HG02678 (cell line): ENCODE measurements around the gene CCN2.

ENCODE experiments used
- ATAC-seq: cut with Tn5 transposase; IDR thresholded peaks from one replicate; pipeline ENCODE4 v1.9.1; 2021; ENCODE audit warnings: mild to moderate bottlenecking, moderate library complexity; ENCODE audit not compliant: unreplicated experiment

The CCN2 gene, protein sequence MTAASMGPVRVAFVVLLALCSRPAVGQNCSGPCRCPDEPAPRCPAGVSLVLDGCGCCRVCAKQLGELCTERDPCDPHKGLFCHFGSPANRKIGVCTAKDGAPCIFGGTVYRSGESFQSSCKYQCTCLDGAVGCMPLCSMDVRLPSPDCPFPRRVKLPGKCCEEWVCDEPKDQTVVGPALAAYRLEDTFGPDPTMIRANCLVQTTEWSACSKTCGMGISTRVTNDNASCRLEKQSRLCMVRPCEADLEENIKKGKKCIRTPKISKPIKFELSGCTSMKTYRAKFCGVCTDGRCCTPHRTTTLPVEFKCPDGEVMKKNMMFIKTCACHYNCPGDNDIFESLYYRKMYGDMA

DNA sequence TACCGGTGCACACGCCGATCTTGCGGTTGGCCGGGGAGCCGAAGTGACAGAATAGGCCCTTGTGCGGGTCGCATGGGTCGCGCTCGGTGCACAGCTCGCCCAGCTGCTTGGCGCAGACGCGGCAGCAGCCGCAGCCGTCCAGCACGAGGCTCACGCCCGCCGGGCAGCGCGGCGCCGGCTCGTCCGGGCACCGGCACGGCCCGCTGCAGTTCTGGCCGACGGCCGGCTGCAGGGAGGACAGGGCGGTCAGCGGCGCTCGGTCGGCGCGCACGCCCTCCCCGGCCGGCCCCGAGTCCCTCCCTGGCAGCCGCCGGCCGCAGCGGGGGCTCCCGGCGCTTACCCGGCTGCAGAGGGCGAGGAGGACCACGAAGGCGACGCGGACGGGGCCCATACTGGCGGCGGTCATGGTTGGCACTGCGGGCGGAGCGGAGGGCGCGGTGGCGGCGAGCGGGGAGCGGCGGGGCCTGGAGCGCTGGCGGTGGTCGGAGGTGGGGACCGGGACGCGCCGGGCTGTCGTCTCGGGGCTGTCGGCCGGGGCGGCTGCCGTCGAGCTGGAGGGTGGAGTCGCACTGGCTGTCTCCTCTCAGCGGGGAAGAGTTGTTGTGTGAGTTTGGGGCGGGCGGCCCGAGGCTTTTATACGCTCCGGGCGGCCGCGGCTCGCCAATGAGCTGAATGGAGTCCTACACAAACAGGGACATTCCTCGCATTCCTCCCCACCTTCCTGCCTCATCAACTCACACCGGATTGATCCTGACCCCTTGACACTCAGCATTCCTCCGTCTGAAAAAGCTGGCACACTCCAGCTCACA lies at the start of gene CCN2:
Gene CCN2, minus strand, starts transcription at position 606 of the 809 bp plus-strand sequence. Its CDS starts 200 bp downstream, at position 406.
- ATAC-seq, result peak; percentile 37

DNA sequence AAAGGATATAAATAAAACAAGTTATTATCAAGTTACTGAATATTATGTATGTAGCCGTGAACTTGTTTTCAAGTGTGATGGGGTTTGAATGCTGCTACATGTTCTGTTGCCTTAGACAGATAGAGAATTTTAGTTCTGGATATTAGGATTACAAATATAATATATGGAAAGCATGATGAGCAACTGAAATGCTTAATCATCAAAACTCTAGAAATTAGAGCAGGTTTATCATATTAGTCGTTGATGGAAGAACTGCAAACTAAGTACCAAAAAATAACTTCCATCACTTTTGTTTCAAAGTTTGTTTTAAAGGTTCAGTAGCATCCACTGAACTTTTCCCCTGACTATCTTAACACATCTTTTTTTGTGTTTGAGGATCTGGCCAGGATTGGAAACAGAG lies 49.1 kb upstream of the CCN2 start:
- no peak for ATAC-seq

DNA sequence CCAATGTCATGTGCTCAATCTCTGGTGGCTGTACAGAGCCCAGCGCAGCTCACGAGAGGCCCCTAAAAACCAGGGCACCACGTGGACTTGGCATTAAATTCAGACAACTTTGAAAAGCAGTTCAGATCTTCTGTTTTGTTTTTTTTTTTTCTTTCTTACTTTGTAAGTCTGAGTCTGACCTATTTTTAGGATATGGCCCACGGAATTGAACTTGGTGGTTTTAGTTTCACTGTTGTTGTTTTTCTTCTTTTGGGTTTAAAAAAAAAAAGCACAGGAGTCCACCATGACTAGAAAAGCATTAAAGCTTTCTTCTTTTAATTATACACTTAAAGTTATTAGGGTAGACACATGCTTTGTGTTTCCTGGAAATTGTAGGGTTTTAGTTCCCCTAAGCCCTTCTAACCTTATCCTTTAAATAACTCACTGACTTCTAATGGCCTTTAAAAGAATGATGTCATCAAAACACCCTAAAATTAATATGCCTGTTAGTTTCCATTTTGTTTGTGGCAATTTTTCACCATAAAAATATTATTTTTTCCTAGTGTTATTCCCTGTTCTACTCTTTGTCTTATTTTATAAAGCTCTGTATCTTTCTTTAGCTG lies 48.5 kb upstream of the CCN2 start:
- peak; percentile 73 for ATAC-seq

DNA sequence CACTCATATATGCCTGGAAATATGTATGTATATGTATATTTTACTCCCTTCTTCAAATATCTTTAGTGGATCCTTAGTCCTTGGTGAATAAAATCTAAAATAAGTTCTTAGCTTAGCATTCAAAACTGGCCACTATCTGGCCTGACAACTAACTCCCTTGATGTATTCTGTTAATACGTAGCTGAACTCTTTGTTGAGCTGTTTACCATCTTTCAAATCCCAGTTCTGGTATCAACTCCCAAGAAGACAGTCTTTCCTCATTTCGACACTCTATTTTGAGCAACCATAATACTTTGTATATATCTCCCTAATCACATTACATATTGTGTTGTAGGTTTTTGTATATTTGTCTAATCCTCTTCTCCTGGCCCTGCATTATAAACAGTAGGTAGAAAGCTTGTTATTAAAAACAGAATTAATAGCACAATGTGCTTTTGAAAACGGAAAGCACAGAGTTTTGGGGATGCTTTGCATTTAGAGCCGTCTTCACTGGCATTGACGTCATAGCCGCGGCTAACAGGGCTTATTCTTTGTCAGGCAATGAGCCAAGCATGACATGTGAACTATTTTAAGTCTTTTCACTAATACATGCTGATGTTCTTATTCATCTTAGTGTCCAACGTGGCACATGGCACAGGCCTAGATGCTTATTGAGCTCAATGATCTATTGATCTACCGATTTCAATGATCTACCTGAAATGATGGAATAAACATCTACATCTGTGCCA lies 47.2 kb upstream of the CCN2 start:
- ATAC-seq, result no peak

DNA sequence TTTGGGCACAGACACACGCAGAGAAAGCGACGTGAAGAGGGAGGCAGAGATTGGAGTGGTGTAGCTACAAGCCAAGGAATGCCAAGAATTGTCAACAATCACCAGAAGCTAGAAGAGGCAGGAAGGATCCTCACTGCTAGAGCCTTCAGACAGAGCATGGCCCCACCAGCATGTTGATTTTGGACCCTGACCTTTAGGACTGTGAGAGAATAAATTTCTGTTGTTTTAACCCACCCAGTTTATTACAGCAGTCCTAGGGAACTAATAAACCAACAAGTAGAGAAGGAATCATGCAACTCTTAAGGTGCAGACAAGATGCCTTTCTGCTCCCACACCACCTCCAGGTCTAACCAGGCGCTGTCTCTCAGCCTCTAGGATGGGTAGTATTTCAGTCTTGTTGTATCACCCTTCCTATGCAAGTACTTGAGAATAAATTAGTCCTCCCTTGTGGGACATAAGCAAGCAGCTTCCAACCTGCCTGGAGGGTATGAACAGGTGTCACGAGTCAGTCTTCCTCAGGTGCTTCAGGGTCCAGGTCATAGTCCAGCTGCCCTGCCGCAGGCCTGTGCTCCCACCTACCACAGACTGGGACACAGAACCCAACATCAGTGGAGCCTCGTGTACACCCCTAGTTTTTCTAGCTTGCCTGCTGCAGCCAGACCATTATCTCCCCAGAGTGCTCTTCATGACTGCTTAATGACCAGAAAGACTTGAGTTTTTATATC lies 46.4 kb upstream of the CCN2 start:
- ATAC-seq, result no peak

DNA sequence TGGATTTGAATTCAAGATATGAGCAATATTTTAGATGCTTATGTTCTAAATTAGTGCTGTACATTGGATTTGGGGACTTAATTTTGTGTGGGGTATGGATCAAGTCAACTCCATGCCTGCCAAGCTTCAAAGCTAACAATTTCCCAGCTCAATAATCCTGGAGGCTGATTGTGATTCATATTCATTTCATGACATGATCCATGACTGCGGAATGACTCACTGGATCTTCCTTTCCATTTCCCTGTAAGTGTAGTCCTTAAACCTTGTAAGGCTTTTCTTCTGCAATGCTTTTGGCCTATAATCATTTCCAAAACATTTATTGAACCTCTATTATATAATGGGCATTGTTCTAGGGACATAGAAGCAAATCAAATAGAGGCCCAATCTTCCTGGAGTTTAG lies 44.7 kb upstream of the CCN2 start:
- ATAC-seq, result no peak

DNA sequence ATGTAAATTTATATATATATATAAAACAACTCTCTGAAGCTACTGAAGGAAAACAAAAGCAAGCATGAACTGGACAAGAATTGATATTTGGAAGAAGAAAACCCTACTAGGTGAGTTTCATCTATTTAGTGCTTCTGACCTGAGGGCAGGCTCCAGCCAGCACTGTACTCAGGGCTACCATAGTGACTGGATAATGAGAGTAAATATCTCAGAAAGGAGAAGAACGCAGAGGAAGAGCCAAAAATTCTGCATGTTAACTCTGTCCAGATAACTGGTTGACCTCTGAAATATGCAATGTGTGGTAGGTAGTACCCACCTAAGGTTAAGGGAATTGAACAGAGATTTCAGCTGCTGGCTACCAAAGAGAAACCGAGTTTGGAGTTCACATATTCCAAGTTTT lies 41.4 kb upstream of the CCN2 start:
- ATAC-seq, result no peak

DNA sequence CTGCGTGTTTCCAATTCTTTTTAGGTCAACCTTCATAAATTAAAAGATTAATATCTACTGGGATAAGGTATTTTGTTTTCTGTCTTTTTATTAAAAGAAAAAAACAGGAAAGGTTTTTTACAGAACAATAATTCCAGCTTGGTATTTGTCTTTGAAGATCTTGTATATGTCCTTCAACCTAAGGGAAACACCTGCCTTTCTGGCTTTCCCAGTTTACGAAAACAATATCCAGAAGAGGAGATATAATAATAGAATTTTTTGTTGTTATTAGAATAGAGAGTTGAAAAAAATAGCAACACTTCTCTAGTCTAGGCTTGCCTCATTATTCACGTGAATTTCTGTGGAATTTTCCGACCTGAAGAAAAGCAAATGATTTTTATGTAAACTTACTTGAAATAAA lies 37.9 kb upstream of the CCN2 start:
- ATAC-seq, result no peak

DNA sequence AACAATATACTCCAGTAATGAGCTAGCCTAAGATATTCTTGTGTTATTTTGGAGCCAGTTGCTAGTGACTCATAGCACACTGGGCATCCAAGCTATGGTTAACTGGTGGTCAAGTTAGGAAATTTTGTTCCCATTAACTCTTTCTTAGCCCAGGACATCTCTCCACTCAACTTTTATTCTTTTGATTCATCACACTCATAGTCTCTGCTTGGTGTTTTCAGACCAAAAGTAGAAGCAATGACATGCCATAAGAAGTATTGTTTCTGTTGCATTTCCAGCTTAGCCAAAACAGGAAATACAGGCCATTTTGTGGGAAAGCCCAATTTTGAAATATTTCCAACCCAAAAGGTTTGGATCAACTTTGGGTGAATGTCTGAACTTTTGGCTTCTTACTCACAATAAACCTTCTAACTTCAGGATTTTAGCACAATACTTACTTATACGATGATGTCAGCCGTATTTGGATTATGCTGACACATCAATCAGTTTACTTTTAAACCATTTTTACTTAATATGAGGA lies 31.6 kb upstream of the CCN2 start:
- no peak for ATAC-seq

DNA sequence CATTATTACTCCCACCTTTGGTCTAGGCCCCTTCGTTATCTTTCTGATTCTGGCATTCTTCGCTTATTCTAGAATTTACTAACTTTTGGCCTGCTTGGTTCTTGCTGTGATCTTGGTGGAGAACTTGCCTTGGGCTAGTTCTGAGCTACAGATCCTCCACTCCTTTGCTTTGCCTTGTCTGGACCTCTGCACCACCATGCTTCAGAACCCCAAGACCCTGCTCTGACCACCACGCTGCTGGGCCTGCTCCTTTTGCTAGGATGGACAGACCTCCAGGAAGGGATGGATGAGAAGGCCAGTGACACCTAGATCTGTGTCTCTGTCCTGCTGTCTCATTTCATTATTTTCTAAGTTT lies 30.4 kb upstream of the CCN2 start:
- no peak for ATAC-seq

DNA sequence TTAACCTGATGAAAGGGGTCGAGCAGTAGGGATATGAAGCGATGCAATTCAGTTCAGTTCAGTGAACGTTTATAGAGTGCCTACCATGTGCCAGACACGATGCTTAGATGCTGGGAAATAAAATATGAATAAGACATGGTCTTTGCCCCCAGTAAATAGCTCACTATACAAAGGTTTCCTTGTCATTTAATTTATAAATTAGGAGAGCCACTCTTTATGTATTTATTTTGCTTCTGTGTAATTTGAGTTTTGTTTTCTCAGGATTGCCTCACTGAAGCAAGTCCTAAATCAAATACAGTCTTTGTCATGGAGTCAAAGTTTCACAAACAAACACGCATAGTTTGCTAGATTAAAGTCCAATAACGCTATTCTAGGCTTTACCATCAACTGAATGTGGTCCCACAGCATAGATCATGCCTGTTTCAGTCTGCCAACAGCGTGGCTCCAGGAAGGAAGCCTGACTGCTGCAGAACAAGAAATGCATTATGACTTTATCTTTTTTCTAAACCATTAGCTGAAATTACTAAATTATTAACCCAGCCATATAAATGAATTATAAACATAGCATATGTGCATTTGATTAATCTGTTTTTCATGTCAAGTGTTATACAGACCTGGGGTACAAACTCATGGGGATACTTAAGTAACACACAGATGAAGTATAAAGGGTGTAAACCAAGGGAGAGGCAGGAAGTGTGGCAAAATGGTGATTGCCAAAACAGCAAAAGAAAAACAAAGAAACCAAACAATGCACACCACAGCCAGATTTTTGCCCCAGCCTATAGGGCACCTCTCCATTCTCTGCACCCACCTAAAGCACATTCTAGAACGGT lies 29.8 kb upstream of the CCN2 start:
- no peak for ATAC-seq

DNA sequence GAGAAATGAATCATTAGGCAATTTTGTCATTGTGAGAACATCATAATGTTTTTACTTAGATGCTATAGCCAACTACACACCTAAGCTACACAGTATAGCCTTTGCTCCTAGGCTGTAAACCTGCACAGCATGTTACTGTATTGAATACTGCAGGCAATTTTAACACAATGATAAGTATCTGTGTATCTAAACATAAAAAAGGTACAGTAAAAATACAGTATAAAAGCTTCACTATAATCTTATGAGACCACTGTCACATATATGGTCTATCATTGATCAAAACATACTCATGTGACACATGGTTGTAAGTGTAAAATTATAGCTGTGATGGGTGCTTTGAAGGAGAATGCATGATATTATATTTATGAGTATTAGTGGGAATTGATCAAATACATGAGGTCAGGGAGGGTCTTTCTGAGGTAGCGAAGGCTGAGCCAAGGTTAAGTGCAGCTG lies 29.2 kb upstream of the CCN2 start:
- no peak for ATAC-seq

DNA sequence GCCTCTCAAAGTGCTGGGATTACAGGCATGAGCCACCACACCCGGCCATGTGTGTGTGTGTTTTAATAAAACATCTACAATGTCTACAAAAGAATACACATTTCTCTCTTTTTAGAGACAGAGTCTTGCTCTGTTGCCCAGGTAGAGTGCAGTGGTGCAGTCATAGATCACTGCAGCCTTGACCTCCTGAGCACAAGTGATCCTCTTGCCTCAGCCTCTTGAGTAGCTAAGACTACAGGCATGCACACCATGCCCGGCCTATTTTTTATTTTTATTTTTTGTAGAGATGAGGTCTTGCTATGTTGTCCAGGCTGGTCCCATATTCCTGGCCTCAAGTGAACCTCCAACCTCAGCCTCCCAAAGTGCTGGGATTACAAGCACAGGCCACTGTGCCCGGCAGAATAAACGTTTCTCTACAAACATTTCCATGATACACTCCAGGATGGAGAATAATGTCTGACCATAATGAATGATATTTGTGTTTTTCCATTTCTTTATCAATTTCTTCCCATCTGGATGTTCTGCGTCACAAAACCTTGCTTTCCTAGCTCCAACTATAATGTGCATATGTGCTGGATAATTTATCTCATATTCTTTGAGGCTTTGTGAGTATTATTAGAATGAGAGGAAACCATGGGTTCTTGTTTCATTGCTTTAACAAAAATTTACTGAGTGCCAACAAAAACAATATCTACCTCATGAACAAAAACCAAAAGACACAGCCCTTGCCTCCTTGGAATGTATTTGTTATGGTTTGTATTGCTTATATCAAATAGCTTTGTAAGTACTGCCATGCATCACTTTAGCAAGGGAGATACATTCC lies 28.6 kb upstream of the CCN2 start:
- no peak for ATAC-seq

DNA sequence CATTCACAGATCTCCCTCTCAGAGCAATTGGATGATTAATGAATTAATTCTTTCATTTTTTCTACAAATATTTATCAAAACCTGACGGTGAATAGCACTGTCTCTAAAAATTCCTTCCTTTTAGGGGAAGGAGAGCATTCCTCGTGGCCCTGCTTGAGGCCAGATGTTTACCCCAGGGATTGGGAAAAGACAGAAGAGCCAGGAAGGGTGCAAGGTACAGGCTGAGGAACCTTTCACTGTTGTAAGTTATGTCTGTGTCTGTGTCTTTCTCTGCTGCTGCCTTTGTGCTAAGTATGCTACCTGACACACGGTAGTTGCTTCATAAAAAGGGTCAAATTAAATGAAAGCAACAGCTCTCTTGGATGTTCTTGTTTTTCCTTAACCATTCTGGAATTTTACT lies 27.4 kb upstream of the CCN2 start:
- no peak for ATAC-seq

DNA sequence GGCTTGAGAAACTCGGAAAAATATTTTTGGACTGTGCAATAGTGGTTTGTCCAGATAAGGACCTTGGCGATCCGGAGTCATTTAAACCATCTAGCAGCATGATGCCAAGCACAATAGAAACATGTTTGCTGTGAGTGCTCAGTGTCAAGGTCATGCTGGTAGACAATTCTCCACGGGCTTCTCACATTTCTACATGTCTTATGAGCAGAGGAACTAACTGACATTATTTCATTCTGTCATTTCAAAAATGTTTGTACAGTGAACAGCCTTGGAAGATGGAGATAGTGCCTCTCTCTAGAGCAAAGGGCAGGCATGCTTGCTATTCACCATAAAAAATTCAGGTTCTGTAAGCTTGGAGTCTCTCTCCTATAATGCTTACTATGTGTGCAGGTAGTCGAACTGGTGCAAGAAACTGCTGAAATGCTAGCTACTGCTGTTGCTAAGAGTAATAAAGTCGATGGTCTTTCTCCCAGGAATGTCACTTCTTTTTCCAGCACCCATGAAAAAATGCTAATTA lies 25.4 kb upstream of the CCN2 start:
- no peak for ATAC-seq

DNA sequence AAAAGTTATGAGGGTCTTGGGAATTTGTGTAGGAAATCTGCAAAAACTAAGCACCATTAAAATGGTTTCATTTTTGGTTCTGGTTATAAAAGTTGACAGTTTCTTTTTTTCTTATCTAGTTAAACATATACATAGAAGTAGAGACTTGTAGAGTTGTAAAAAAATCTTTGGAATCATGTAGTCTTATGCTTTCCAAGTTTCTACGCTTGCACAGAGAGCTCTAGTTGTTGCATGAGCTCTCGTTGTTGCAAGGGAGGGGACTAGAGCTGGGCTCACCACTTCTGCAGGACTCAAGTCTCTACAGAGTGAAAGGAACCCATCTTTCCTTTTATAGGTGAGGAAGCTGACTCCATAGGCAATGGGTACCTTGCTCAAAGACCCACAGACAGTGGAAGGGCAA lies 21.6 kb upstream of the CCN2 start:
- no peak for ATAC-seq

DNA sequence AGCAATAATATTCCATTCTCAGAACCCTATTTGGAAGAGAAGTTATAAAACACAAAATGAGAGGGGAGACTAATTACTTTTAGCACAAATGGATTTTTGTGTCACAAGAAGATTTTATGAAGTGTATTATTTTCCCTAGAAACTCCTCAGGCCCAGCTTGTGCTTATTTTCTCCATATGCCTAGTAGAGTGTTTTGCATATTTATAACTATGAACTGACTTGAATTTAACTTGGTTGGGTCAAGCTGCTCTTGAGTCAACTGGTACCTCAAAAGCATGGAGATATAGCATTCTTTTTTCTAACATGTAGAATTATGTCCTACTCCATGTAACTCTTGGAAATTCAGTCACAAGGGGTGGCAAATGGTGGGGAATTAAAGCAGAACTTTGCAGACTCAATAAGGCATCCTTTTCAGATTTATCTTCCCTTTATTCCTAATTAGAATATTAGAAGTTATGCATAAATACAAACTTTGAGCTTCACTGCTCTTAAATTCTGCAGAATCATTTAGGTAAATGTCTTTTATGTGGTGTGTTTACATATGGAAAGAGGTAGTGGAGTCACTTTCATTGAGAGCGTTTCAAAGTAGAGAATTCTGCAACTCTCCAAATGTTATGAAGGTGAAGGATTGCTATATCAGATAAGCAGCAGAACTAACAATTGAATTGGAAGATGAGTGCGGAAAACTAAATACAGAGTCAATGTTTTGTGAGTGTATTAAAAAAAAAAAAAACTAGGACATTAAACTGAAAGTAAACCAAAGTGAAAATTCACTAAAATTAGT lies 19.1 kb upstream of the CCN2 start:
- no peak for ATAC-seq

DNA sequence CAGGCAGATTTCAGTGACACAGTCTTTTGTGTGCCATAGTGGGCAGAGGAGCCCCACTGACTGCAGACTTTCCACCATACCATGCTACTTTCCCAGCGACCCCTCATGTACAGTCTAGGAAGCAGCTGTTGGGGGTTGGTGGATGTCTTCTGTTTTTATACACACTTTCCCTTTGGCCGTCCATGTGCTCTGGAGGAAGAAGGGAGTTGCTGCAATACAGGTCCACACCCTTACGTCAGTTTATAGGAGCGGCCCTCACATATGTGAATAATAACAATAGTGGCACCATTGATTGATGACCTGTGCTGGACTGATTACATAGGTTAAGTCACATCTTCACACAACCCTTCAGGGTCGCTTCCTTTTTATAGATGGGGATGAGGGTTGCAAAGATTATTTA lies 17.5 kb upstream of the CCN2 start:
- ATAC-seq, result no peak
